Measurements from ENCODE around the gene GALNT1.

The GALNT1 gene

GRCh38 chr18:35695803-35696202, 114.3 kb downstream of the GALNT1 start:
- TF ChIP-seq POLR2AphosphoS5 (IDR thresholded peaks at IDR 0.05; ENCODE audit: borderline replicate concordance, low read depth, low read length) (no peak), FOXP2 (optimal IDR thresholded peaks at IDR 0.05; ENCODE audit: control extremely low read depth, extremely low read length, insufficient read depth) (no peak), EZH2 (IDR thresholded peaks at IDR 0.05) (no peak)
- no peak overlapping the region for H3K9ac ChIP-seq (ENCODE audit: insufficient read length)
- H3K4me3 ChIP-seq = no peak overlapping the region
- no peak for DNase-seq (ENCODE audit: low read depth, low spot score)
- no peaks in the 10 kb centered on the region for H3K36me3 ChIP-seq (ENCODE audit: insufficient read depth, low read length)
- no peak overlapping the region for H3K27ac ChIP-seq
- no peaks in the 10 kb centered on the region for H3K9me3 ChIP-seq (ENCODE audit: low read depth, low read length)

GRCh38 chr18:35696307-35696706, 114.8 kb downstream of the GALNT1 start:
- Histone ChIP-seq H3K9ac (ENCODE audit: insufficient read length) (no peak overlapping the region), H3K4me3 (no peak overlapping the region), H3K36me3 (ENCODE audit: insufficient read depth, low read length) (no peaks in the 10 kb centered on the region), H3K27ac (no peak overlapping the region), H3K9me3 (ENCODE audit: low read depth, low read length) (no peaks in the 10 kb centered on the region)
- TF ChIP-seq POLR2AphosphoS5 (IDR thresholded peaks at IDR 0.05; ENCODE audit: borderline replicate concordance, low read depth, low read length) = no peak
- no peak for TF ChIP-seq EZH2 (IDR thresholded peaks at IDR 0.05)
- TF ChIP-seq FOXP2 (optimal IDR thresholded peaks at IDR 0.05; ENCODE audit: control extremely low read depth, extremely low read length, insufficient read depth) = no peak
- no peak for DNase-seq (ENCODE audit: low read depth, low spot score)

DNA sequence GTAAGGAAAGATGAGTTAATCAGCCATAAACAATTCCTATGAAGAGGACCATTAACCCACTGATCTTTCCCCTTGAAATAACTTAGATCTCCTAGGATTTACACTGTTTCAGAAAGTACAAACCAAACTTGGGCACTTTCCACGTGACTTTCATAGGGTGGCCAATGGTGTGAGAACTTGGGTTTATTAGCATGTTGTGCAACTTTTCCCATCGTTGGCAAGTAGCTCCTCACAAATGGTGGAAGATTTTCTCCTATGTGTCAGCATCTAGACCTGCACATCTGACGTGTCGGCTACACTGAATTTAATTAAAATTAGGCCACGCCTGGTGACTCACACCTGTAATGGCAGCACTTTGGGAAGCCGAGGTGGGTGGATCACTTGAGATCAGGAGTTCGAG, 116.3 kb downstream of the GALNT1 start:
- no peak for DNase-seq (ENCODE audit: low read depth, low spot score)
- H3K36me3 ChIP-seq (ENCODE audit: insufficient read depth, low read length) = no peaks in the 10 kb centered on the region
- H3K27ac ChIP-seq = no peak overlapping the region
- no peak overlapping the region for H3K9ac ChIP-seq (ENCODE audit: insufficient read length)
- TF ChIP-seq FOXP2 (optimal IDR thresholded peaks at IDR 0.05; ENCODE audit: control extremely low read depth, extremely low read length, insufficient read depth) (no peak), EZH2 (IDR thresholded peaks at IDR 0.05) (no peak), POLR2AphosphoS5 (IDR thresholded peaks at IDR 0.05; ENCODE audit: borderline replicate concordance, low read depth, low read length) (no peak)
- no peak overlapping the region for H3K4me3 ChIP-seq
- no peaks in the 10 kb centered on the region for H3K9me3 ChIP-seq (ENCODE audit: low read depth, low read length)

- H3K36me3 ChIP-seq (ENCODE audit: insufficient read depth, low read length) = no peaks in the 10 kb centered on the region
- no peak overlapping the region for H3K27ac ChIP-seq
- no peak for TF ChIP-seq EZH2 (IDR thresholded peaks at IDR 0.05)
- TF ChIP-seq FOXP2 (optimal IDR thresholded peaks at IDR 0.05; ENCODE audit: control extremely low read depth, extremely low read length, insufficient read depth) = no peak
- no peak for TF ChIP-seq POLR2AphosphoS5 (IDR thresholded peaks at IDR 0.05; ENCODE audit: borderline replicate concordance, low read depth, low read length)
- H3K9me3 ChIP-seq (ENCODE audit: low read depth, low read length) = no peaks in the 10 kb centered on the region
- no peak overlapping the region for H3K4me3 ChIP-seq
- H3K9ac ChIP-seq (ENCODE audit: insufficient read length) = no peak overlapping the region
- no peak for DNase-seq (ENCODE audit: low read depth, low spot score)
Observed at GRCh38 chr18:35703043-35703688, 121.6 kb downstream of the GALNT1 start.

DNA sequence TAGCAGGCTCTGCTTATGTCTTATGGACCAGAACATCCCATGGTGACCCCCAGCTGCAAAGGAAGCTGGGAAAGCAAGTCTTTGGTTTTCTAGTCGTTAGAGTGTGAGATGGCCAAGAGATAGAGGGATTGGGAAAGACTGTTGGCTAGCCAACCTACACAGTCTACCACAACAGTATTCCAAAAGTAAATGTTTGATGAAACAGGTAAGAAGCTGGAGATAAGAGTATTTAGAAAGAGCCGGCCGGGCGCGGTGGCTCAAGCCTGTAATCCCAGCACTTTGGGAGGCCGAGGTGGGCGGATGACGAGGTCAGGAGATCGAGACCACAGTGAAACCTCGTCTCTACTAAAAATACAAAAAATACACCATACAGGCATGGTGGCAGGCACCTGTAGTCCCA, 124.4 kb downstream of the GALNT1 start:
- no peak overlapping the region for H3K27ac ChIP-seq
- no peaks in the 10 kb centered on the region for H3K9me3 ChIP-seq (ENCODE audit: low read depth, low read length)
- H3K9ac ChIP-seq (ENCODE audit: insufficient read length) = no peak overlapping the region
- no peak overlapping the region for H3K4me3 ChIP-seq
- no peaks in the 10 kb centered on the region for H3K36me3 ChIP-seq (ENCODE audit: insufficient read depth, low read length)
- DNase-seq (ENCODE audit: low read depth, low spot score) = no peak
- TF ChIP-seq FOXP2 (optimal IDR thresholded peaks at IDR 0.05; ENCODE audit: control extremely low read depth, extremely low read length, insufficient read depth) = no peak
- TF ChIP-seq POLR2AphosphoS5 (IDR thresholded peaks at IDR 0.05; ENCODE audit: borderline replicate concordance, low read depth, low read length) = no peak
- TF ChIP-seq EZH2 (IDR thresholded peaks at IDR 0.05) = no peak

GRCh38 chr18:35707247-35707646, 125.7 kb downstream of the GALNT1 start:
- no peak overlapping the region for H3K4me3 ChIP-seq
- no peak overlapping the region for H3K9ac ChIP-seq (ENCODE audit: insufficient read length)
- H3K9me3 ChIP-seq (ENCODE audit: low read depth, low read length) = no peaks in the 10 kb centered on the region
- TF ChIP-seq EZH2 (IDR thresholded peaks at IDR 0.05) = no peak
- no peak for TF ChIP-seq FOXP2 (optimal IDR thresholded peaks at IDR 0.05; ENCODE audit: control extremely low read depth, extremely low read length, insufficient read depth)
- DNase-seq (ENCODE audit: low read depth, low spot score) = no peak
- no peaks in the 10 kb centered on the region for H3K36me3 ChIP-seq (ENCODE audit: insufficient read depth, low read length)
- no peak overlapping the region for H3K27ac ChIP-seq

DNA sequence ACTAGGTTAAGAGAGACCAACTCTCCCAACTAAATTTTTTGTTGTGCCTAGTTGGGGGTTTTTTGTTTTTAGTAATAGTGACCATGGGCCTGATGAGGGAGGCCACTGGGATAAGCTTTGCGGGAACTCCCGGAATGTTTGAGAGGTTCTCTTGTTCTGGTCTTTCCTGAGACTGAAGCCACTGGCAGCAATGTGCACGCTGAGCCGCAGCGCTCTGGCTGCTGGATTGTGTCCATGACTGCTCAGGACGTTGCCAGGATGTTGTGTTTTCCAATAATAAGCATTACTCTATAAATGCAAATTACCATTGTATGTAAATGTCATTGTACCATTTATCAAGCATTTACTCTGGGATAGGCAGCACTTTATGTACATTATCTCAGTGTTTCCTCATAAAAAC, 126.1 kb downstream of the GALNT1 start:
- Histone ChIP-seq H3K36me3 (ENCODE audit: insufficient read depth, low read length) (no peaks in the 10 kb centered on the region), H3K27ac (no peak overlapping the region), H3K9me3 (ENCODE audit: low read depth, low read length) (no peaks in the 10 kb centered on the region), H3K9ac (ENCODE audit: insufficient read length) (no peak overlapping the region), H3K4me3 (no peak overlapping the region)
- no peak for DNase-seq (ENCODE audit: low read depth, low spot score)
- no peak for TF ChIP-seq POLR2AphosphoS5 (IDR thresholded peaks at IDR 0.05; ENCODE audit: borderline replicate concordance, low read depth, low read length)
- no peak for TF ChIP-seq EZH2 (IDR thresholded peaks at IDR 0.05)
- TF ChIP-seq FOXP2 (optimal IDR thresholded peaks at IDR 0.05; ENCODE audit: control extremely low read depth, extremely low read length, insufficient read depth) = no peak

DNA sequence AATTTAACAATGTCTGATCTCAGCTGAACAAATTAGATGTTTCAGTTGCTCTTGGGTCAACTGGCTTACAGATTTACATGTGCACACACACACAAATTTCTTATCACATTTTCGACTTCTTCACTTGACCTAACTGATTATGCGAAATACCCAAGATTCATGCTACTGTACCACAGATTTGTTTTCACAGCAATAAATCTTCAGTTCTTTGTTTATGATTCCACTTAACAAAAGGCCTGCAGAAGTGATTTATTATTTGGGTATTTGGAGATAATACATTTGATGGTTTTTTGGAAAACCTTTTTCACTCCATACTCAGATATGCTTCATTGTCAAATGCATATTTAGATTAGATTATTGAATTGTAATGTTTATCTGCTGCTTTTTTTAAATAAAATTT, 129.0 kb downstream of the GALNT1 start:
- H3K27ac ChIP-seq = no peak overlapping the region
- no peak overlapping the region for H3K9ac ChIP-seq (ENCODE audit: insufficient read length)
- no peaks in the 10 kb centered on the region for H3K36me3 ChIP-seq (ENCODE audit: insufficient read depth, low read length)
- DNase-seq (ENCODE audit: low read depth, low spot score) = no peak
- H3K4me3 ChIP-seq = no peak overlapping the region
- no peaks in the 10 kb centered on the region for H3K9me3 ChIP-seq (ENCODE audit: low read depth, low read length)
- TF ChIP-seq FOXP2 (optimal IDR thresholded peaks at IDR 0.05; ENCODE audit: control extremely low read depth, extremely low read length, insufficient read depth) (no peak), POLR2AphosphoS5 (IDR thresholded peaks at IDR 0.05; ENCODE audit: borderline replicate concordance, low read depth, low read length) (no peak), EZH2 (IDR thresholded peaks at IDR 0.05) (no peak)

GRCh38 chr18:35711227-35711626, 129.7 kb downstream of the GALNT1 start:
- Histone ChIP-seq H3K9me3 (ENCODE audit: low read depth, low read length) (no peaks in the 10 kb centered on the region), H3K36me3 (ENCODE audit: insufficient read depth, low read length) (no peaks in the 10 kb centered on the region), H3K9ac (ENCODE audit: insufficient read length) (no peak overlapping the region), H3K27ac (no peak overlapping the region), H3K4me3 (no peak overlapping the region)
- DNase-seq (ENCODE audit: low read depth, low spot score) = no peak
- TF ChIP-seq POLR2AphosphoS5 (IDR thresholded peaks at IDR 0.05; ENCODE audit: borderline replicate concordance, low read depth, low read length) = no peak
- TF ChIP-seq EZH2 (IDR thresholded peaks at IDR 0.05) = no peak
